ENCODE data around the gene POLR1G. TPM values are rescaled to one million over a fixed set of nuclear protein-coding genes. Genes with fewer than 3 reads are reported as not detected.
A peak's percentile ranks its signal among the peaks of the same experiment; 100 is the strongest.

POLR1G gene
- total and polyA plus RNA-seq, 9 of the 15 experiments (the other 6 are each of a cell fraction or from before 2014, with no cell fraction given): 3.0 to 50.1 (median 27.4) TPM

GRCh38 chr19:45455707-45456499, 49.5 kb downstream of the POLR1G start (continued):
- TF ChIP-seq TSHZ1 (CRISPR knock-in tag; IDR thresholded peaks at IDR 0.05) (no peak), HIVEP1 (CRISPR knock-in tag; IDR thresholded peaks at IDR 0.05) (peak; percentile 91), ZNF282 (CRISPR knock-in tag; IDR thresholded peaks at IDR 0.05) (no peak), TBL1XR1 (IDR thresholded peaks at IDR 0.05; ENCODE audit: low read length in 2 of 2) (peak in 1 of 2 experiments; percentile 39; a peak in 1 of 4 replicates), ZNF232 (CRISPR knock-in tag; IDR thresholded peaks at IDR 0.05) (0 out of 2 replicates have a peak, but pooled peaks have one; percentile 20), ZBTB17 (CRISPR knock-in tag; IDR thresholded peaks at IDR 0.05) (no peak), RBM34 (IDR thresholded peaks at IDR 0.05; ENCODE audit: borderline replicate concordance, insufficient read depth, low read length) (no peak), HMG20A (CRISPR knock-in tag; conservative IDR thresholded peaks at IDR 0.05) (no peak), KLF6 (CRISPR knock-in tag; IDR thresholded peaks at IDR 0.05; ENCODE audit: borderline replicate concordance) (no peak), SPI1 (IDR thresholded peaks at IDR 0.05; ENCODE audit: borderline replicate concordance, low read depth, low read length) (no peak), ZNF165 (CRISPR knock-in tag; IDR thresholded peaks at IDR 0.05; ENCODE audit: borderline replicate concordance) (no peak), MTF1 (CRISPR knock-in tag; IDR thresholded peaks at IDR 0.05; ENCODE audit: borderline replicate concordance) (no peak), ERF (CRISPR knock-in tag; IDR thresholded peaks at IDR 0.05) (peak; percentile 58; the same call in 1 of the 2 replicates), ETS1 (conservative IDR thresholded peaks at IDR 0.05; ENCODE audit: control insufficient read depth, low read depth, low read length) (no peak), RB1 (IDR thresholded peaks at IDR 0.05; ENCODE audit: low read depth) (no peak), ZNF124 (CRISPR knock-in tag; IDR thresholded peaks at IDR 0.05) (no peak), MCM2 (IDR thresholded peaks at IDR 0.05; ENCODE audit: low read depth) (no peak), ELF2 (CRISPR knock-in tag; IDR thresholded peaks at IDR 0.05) (0 out of 2 replicates have a peak, but pooled peaks have one; percentile 34), SNIP1 (IDR thresholded peaks at IDR 0.05; ENCODE audit: low read depth) (no peak)

Data from K562 (cell line).